ENCODE data around the gene OXTR.

GRCh38 chr3:8741581-8742261 is 27.7 kb downstream of the OXTR start:
- no peak for TF ChIP-seq EZH2 (IDR thresholded peaks at IDR 0.05; ENCODE audit: insufficient read depth, poor library complexity, severe bottlenecking)
- TF ChIP-seq EZH2phosphoT487 (IDR thresholded peaks at IDR 0.05; ENCODE audit: insufficient read depth, low read depth) = no peak
